ENCODE measurements around the gene DUSP12. TPM values are rescaled to one million over a fixed set of nuclear protein-coding genes. Genes with fewer than 3 reads are reported as not detected.

DUSP12 gene
- total RNA-seq, 1 donor from 2014 or later = 61.9 TPM

DNA sequence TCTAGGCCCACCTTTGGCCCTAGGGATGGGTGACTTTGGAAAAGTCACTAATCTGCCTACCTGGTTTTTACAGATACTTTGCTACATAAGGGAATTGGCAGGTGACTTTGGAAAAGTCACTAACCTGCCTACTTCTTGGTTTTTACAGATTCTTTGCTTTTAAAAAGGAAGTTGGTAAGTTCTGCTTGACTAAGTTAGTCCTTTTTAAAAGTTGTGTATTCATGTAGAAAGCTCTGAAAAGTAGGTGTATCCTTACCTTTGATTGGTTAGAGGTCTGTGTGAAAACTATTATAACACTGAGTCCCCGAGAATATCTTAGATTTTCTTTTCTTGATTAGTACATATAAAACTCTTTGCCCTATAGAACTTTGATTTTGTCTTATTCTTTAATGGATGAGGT, 28.9 kb downstream of the DUSP12 start:
- no peak for TF ChIP-seq CTCF (IDR thresholded peaks at IDR 0.05; ENCODE audit: insufficient read depth, low read length, severe bottlenecking)
- DNase-seq (ENCODE audit: low read depth) = no peak
- Histone ChIP-seq H3K27me3 (ENCODE audit: control insufficient read depth, insufficient read depth, low read length) (no peaks in the 10 kb centered on the region), H3K36me3 (ENCODE audit: control insufficient read depth, insufficient read depth, low read length) (no peaks in the 10 kb centered on the region), H3K4me3 (ENCODE audit: low read depth, low read length) (no peak overlapping the region)
- no peak for FAIRE-seq

- DNase-seq (ENCODE audit: low read depth) (no peak), FAIRE-seq (no peak)
- H3K27me3 ChIP-seq (ENCODE audit: control insufficient read depth, insufficient read depth, low read length) = no peaks in the 10 kb centered on the region
- H3K4me3 ChIP-seq (ENCODE audit: low read depth, low read length) = no peak overlapping the region
- no peak for TF ChIP-seq CTCF (IDR thresholded peaks at IDR 0.05; ENCODE audit: insufficient read depth, low read length, severe bottlenecking)
- no peaks in the 10 kb centered on the region for H3K36me3 ChIP-seq (ENCODE audit: control insufficient read depth, insufficient read depth, low read length)
Observed at GRCh38 chr1:161779393-161779792, 29.8 kb downstream of the DUSP12 start.

GRCh38 chr1:161781995-161782394, 32.4 kb downstream of the DUSP12 start:
- peak; percentile 11 for DNase-seq (ENCODE audit: low read depth)
- Histone ChIP-seq H3K4me3 (ENCODE audit: low read depth, low read length) (no peak overlapping the region), H3K36me3 (ENCODE audit: control insufficient read depth, insufficient read depth, low read length) (peaks cover 2% of the 10 kb centered on the region), H3K27me3 (ENCODE audit: control insufficient read depth, insufficient read depth, low read length) (no peaks in the 10 kb centered on the region)
- TF ChIP-seq CTCF (IDR thresholded peaks at IDR 0.05; ENCODE audit: insufficient read depth, low read length, severe bottlenecking) = no peak
- no peak for FAIRE-seq

DNA sequence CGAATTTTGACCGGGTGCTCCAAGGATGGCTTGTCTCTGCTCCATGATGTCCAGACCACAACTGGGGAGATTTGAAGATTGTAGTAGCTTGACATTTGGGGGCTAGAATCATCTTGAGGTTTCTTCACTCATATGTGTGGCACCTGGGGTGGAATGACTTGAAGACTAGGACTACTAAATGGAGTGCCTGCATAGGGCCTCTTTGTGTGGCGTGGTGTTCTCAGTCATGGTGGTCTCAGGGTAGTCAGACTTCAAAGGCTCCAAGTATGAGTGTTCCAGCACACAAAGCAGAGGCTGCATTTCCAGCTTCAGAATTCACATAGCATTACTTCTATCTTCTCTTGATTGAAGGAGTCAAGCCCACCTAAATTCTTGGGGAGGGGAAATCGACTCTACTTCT, 33.3 kb downstream of the DUSP12 start:
- DNase-seq (ENCODE audit: low read depth) = no peak
- TF ChIP-seq CTCF (IDR thresholded peaks at IDR 0.05; ENCODE audit: insufficient read depth, low read length, severe bottlenecking) = no peak
- Histone ChIP-seq H3K36me3 (ENCODE audit: control insufficient read depth, insufficient read depth, low read length) (peaks cover 2% of the 10 kb centered on the region), H3K4me3 (ENCODE audit: low read depth, low read length) (no peak overlapping the region), H3K27me3 (ENCODE audit: control insufficient read depth, insufficient read depth, low read length) (no peaks in the 10 kb centered on the region)
- FAIRE-seq = no peak

GRCh38 chr1:161784968-161785367, 35.4 kb downstream of the DUSP12 start:
- Histone ChIP-seq H3K27me3 (ENCODE audit: control insufficient read depth, insufficient read depth, low read length) (no peaks in the 10 kb centered on the region), H3K4me3 (ENCODE audit: low read depth, low read length) (no peak overlapping the region), H3K36me3 (ENCODE audit: control insufficient read depth, insufficient read depth, low read length) (peaks cover 2% of the 10 kb centered on the region)
- FAIRE-seq = no peak
- no peak for DNase-seq (ENCODE audit: low read depth)
- no peak for TF ChIP-seq CTCF (IDR thresholded peaks at IDR 0.05; ENCODE audit: insufficient read depth, low read length, severe bottlenecking)

- Histone ChIP-seq H3K4me3 (ENCODE audit: low read depth, low read length) (no peak overlapping the region), H3K27me3 (ENCODE audit: control insufficient read depth, insufficient read depth, low read length) (no peaks in the 10 kb centered on the region), H3K36me3 (ENCODE audit: control insufficient read depth, insufficient read depth, low read length) (peaks cover 3% of the 10 kb centered on the region)
- DNase-seq (ENCODE audit: low read depth) = no peak
- no peak for FAIRE-seq
- no peak for TF ChIP-seq CTCF (IDR thresholded peaks at IDR 0.05; ENCODE audit: insufficient read depth, low read length, severe bottlenecking)
Observed at GRCh38 chr1:161787355-161787754, 37.8 kb downstream of the DUSP12 start.

Data from bronchial epithelial cell (primary cell).